HG02623 (cell line): ENCODE data around the gene GBA2.

ENCODE experiments used
- ATAC-seq: cut with Tn5 transposase; IDR thresholded peaks from one replicate; pipeline ENCODE4 v1.9.1; 2021; ENCODE audit warnings: moderate library complexity; ENCODE audit not compliant: unreplicated experiment

GBA2 gene

GRCh38 chr9:35766997-35767396 lies 18.0 kb upstream of the GBA2 start:
- ATAC-seq: no peak

GRCh38 chr9:35763803-35764202 lies 14.8 kb upstream of the GBA2 start:
- no peak for ATAC-seq

- no peak for ATAC-seq
Measured at GRCh38 chr9:35763181-35763580, 14.2 kb upstream of the GBA2 start.

GRCh38 chr9:35760651-35761050 lies 11.6 kb upstream of the GBA2 start:
- ATAC-seq: no peak

- no peak for ATAC-seq
Measured at GRCh38 chr9:35759795-35760194, 10.8 kb upstream of the GBA2 start.

GRCh38 chr9:35758475-35759050 lies 9.5 kb upstream of the GBA2 start:
- ATAC-seq: no peak

- ATAC-seq: no peak
Measured at GRCh38 chr9:35757892-35758275, 8.9 kb upstream of the GBA2 start.

- peak; percentile 30 for ATAC-seq
Measured at GRCh38 chr9:35757226-35757891, 8.3 kb upstream of the GBA2 start.

- peak; percentile 53 for ATAC-seq
Measured at GRCh38 chr9:35756275-35757225, 7.5 kb upstream of the GBA2 start.

GRCh38 chr9:35755071-35755470 lies 6.0 kb upstream of the GBA2 start:
- no peak for ATAC-seq

- no peak for ATAC-seq
Measured at GRCh38 chr9:35754264-35754663, 5.2 kb upstream of the GBA2 start, which contains the start of gene MSMP. Gene MSMP, minus strand, starts transcription at chr9:35754276. Its CDS starts 147 bp downstream, at chr9:35754129.

GRCh38 chr9:35753466-35753865 lies 4.4 kb upstream of the GBA2 start:
- ATAC-seq: no peak

GRCh38 chr9:35750256-35750531 lies 1.2 kb upstream of the GBA2 start:
- no peak for ATAC-seq

GRCh38 chr9:35749515-35750255 lies 657 bp upstream of the GBA2 start:
- peak; percentile 25 for ATAC-seq

- no peak for ATAC-seq
Measured at GRCh38 chr9:35748242-35748857, 678 bp downstream of the GBA2 start.

GRCh38 chr9:35746583-35746982 lies 2.4 kb downstream of the GBA2 start:
- no peak for ATAC-seq

- no peak for ATAC-seq
Measured at GRCh38 chr9:35745569-35745968, 3.5 kb downstream of the GBA2 start.

GRCh38 chr9:35743880-35744518 lies 5.0 kb downstream of the GBA2 start:
- ATAC-seq: no peak

GRCh38 chr9:35743452-35743851 lies 5.6 kb downstream of the GBA2 start:
- ATAC-seq: no peak

- no peak for ATAC-seq
Measured at GRCh38 chr9:35741740-35742139, 7.3 kb downstream of the GBA2 start.
